ENCODE results near the gene NPEPPS. TPM values are rescaled to one million over a fixed set of nuclear protein-coding genes. Genes with fewer than 3 reads are reported as not detected.
"Not testable (repeated sequence)": the region's sequence is repeated elsewhere in the genome, so short reads cannot be mapped to it uniquely, and the experiment has no call there.

NPEPPS gene
- total RNA-seq, 1 donor from 2014 or later, result 387 TPM

DNA sequence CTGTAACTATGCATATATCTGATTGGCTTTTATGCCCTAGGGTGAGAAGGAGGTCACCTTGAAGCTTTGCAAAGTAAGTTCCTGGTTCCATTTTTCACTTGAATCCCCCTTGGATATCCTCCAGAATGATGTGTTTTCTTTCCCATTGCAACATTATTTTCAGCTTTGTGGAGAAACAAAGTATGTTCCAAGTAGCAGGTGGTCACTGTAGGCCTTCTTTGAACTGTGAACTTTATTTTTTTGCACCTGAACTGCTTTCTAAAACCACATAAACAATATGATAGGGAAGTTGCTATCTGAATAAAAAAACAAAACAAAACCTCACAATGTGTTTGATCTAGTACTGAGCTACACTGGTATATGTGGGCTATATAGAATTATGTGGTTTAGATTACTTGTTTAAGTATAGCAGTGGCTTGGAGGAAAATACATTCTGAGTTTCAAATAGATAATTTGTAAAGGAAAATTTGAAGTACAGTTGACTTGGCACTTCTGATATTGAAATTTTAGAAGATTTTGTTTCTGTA is 29.7 kb downstream of the NPEPPS start:
- DNase-seq (ENCODE audit: low read depth), result not testable (repeated sequence)

DNA sequence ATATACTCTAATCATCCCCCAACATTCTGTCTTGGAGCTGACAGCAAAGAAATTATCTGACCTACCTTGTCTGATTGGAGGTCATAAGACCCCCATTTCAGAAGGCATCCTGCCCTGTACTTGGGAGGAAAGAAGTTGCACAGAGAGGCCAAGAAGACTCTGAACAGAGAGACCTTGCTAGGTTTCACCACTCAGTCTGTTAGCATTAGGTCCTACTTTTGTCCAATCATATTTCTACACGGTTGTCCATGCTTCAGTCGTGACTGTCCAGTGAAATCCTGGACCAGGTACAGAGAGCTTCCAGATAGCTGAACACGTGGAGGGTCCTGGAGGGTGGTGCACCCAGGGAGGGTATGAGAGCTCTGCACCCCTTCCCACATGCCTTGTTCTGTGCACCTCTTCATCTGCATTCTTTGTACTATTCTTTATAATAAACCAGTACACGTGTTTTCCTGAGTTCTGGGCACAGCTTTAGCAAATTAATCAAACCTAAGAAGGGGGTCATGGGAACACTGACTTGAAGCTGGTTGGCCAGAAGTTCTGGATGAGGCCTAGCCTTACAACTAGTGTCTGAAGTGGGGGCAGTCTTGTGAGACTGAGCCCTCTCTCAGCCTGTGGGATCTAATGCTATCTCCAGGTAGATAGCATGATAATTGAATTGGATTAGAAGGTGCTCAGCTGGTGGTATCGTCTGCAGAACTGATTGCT is 30.9 kb downstream of the NPEPPS start:
- DNase-seq (ENCODE audit: low read depth), result not testable (repeated sequence)

DNA sequence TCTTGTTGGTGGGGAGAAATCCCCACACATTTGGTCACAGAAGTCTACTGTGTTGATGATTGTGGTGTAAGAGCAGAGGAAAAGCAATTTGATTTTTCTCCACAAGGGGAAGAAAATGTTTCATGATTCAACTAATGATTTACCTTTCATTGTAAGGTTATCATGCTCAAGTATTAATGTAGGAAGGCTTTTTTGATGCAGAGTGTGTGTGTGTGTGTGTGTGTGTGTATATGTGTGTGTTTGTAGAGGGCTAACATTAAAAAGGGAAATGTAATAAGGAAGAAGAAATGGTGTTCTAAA is 31.4 kb downstream of the NPEPPS start:
- DNase-seq (ENCODE audit: low read depth), result not testable (repeated sequence)

DNA sequence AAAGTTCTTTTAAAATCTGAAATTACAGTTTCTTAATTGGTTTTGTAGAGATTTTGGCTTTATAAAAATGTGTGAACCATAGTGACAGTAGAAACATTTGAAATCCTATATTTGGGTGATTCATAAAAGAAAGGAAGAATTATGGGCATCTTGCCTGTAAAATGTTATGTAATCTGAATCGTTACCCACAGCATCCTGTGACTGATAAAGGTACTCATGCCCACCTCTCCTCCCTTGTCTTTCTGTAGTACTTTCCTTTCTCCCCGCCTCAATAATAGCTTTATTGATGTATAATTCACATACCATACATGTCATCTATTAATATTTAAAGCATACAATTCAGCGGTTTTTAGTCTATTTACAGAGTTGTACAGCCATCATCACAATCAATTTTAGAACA is 36.4 kb downstream of the NPEPPS start:
- DNase-seq (ENCODE audit: low read depth), result not testable (repeated sequence)

DNA sequence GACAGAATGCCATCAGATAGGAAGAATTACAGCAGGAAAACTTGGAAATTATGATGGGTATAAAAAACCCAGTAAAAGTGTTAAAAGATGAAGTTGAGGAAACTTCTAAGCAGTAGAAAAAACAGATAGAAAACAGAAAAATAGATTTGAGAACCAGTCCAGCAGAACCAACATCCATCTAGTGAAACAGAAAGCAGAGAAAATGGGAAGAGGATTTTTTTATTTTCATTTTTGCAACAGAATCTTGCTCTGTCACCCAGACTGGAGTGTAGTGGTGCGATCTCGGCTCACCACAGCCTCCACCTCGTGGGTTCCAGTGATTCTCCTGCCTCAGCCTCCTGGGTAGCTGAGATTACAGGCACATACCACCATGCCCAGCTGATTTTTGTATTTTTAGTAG is 41.7 kb downstream of the NPEPPS start:
- not testable (repeated sequence) for DNase-seq (ENCODE audit: low read depth)

DNA sequence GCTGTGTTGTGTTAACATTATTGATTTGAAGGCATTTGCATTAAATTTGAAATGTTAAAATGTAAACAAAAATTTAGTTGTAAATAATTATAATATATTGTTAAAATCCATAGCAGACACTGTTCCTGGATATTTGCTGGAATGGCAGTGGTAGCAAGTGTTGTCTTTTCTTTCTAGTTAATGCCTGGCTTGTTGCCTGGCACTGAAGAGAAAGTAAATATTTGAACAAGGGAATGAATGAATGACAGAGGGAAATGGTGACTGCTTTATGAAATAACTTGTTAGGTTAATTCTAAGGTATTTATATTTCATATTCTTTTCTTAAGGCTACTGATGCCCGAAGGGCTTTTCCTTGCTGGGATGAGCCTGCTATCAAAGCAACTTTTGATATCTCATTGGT is 51.5 kb downstream of the NPEPPS start:
- not testable (repeated sequence) for DNase-seq (ENCODE audit: low read depth)

DNA sequence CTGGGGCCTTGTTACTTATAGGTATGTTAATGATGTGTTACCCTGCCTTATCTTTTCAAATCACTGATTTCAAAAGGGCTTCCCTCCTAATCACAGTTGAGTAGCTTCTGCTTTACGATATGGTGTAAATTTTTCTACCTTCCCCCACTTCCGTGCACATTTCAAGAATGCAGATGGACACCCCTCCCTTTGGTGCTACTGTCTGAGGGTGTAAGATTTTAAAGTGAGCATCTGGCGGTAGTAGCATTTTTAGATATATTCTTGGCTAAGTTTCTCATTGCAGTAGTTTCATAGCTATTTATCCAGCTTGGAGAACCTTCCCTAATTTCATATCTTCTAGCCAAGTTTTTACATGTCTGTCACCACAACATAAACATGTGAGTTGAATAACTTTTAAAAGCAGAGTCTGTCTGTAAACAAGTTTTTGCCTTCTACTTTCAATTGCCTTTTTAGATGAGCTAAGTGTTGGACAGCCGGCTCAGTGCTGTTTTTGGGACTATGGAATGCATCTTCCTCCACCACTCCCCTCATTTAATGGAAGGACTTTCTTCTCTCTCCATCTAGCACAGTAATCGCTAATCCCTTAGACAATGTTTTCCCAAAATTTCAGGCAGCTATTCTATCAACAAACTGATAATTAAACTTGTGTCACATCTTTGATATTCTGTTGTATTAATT is 55.6 kb downstream of the NPEPPS start:
- DNase-seq (ENCODE audit: low read depth), result not testable (repeated sequence)

DNA sequence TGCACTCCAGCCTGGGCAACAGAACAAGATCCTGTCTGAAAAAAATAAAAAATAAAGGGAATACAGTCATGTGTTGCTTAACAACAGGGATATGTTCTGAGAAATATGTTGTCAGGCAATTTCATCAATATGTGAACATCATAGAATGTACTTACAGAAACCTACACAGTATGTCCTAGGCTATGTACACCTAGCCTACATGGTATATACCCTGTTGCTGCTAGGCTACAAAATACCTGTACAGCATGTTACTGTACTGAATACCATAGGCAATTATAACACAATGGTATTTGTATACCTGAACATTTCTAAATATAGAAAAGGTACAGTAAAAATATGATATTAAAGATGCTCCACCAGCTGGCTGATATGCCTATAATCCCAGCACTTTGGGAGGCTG is 62.6 kb downstream of the NPEPPS start:
- DNase-seq (ENCODE audit: low read depth), result not testable (repeated sequence)

DNA sequence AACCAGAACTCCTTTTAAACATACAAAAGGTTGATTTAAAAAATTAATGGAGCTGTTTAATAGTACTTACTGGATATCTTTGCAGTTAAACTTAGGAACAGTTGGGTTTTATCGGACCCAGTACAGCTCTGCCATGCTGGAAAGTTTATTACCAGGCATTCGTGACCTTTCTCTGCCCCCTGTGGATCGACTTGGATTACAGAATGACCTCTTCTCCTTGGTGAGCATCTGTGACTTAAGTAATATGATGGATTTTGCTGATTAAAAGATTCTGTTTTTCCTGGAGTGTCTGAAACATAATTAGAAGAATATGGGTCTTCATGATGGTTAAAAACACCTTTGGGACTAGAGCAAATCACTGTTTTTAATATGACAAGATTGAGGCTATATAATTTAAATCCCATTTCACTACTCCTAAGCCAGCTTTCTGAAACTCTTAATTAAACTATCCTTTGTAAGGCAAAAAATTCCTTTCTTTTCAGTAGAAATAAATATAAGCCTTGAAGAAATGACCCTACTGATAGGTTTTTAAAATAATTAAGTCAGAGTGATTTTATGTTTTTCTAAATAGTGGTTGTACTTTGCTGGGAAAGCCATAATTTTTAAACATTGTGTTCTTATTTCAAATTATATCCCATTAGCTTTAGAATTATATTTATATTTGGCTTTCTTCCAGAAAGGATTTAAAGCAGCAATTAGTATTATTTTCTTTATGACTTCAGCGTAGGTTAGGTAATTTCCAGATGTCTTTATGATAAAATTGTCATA is 73.1 kb downstream of the NPEPPS start:
- no peak for DNase-seq (ENCODE audit: low read depth)

DNA sequence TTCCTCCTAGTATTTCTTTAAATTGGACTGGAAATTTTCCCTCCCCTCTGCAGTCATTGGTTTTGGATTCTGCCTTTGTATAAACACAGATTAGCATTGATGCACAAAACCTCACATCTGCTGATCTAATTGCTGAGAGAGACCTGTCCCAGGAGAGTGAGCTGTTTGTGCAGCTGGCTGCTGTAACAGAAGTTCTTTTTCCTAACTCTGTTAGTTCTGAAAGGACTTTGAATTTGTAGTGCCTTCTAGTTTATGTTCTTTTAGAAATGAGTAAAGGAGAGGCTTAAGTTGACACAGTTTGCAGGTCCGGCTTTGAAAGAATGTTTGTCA is 73.7 kb downstream of the NPEPPS start:
- no peak for DNase-seq (ENCODE audit: low read depth)

DNA sequence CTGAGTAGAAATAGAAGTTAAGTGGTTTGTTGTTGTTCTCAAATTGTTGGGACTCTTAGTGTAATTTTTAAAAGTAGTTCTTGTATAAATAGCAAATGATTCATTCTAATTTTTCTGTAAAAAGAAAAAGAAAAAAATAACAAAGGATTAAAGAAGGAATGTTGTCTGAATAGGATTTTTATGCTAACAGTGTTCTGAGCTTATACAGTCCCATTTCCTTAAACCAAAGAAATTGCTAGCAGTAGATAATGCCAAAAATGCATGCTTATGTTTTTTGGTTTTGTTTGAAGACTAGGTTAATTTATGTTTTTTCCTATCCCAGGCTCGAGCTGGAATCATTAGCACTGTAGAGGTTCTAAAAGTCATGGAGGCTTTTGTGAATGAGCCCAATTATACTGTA is 74.1 kb downstream of the NPEPPS start:
- no peak for DNase-seq (ENCODE audit: low read depth)

DNA sequence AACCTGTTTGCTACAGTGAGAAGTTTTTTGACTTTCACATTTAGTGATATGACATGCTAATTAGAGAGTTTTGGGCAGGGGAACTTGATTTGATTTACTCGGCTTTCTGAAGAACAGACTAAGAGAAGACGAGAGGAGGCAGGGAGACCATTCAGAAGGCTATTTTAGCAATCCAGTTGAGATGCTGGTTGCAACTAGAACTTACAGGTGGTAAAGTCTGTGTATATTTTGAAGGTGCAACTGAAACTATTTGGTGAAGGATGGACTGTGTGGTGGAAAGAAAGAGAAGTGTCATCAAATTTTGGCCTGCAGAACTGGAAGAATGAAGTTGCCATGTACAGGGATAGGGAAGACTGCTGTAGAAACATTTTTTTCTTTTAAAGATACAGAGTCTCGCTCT is 76.6 kb downstream of the NPEPPS start:
- DNase-seq (ENCODE audit: low read depth), result no peak

DNA sequence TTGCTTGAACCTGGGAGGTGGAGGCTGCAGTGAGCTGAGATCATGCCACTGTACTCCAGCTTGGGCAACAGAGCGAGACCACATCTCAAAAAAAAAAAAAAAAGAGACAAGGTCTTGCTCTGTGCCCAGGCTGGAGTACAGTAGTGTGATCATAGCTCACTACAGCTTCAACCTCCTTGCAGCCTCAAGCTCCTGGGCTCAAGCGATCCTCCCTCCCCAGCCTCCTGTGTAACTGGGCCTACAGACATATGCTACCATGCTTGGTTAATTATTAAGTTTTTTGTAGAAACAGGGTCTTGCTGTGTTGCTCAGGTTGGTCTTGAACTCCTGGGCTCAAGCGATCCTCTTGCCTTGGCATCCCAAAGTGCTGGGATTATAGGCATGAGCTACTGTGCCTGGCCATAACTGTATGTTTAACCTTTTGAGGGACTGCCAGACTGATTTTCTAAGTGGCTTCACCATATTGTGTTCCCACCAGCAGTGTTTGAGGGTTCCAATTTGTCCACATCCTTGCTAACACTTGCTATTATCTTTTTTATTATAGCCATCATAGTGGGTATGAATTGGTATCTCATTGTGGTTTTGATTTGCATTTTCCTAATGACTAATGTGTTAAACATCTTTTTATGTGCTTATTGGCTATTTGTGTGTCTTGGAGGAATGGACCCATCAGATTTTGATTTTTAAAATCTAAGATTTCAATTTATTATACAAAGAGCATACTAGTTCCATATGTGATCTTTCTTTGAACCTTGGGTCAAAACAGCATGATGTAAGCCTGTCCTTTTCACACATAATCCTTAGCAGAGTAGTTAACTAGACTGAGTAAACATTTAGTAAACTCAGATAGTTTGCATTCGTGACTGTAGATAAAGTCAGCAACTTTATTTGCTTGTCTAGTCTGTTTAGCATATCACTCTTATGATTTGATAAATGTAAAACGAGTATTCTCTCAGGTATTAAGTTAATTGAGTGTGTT is 80.8 kb downstream of the NPEPPS start:
- peak; percentile 26 for DNase-seq (ENCODE audit: low read depth)

DNA sequence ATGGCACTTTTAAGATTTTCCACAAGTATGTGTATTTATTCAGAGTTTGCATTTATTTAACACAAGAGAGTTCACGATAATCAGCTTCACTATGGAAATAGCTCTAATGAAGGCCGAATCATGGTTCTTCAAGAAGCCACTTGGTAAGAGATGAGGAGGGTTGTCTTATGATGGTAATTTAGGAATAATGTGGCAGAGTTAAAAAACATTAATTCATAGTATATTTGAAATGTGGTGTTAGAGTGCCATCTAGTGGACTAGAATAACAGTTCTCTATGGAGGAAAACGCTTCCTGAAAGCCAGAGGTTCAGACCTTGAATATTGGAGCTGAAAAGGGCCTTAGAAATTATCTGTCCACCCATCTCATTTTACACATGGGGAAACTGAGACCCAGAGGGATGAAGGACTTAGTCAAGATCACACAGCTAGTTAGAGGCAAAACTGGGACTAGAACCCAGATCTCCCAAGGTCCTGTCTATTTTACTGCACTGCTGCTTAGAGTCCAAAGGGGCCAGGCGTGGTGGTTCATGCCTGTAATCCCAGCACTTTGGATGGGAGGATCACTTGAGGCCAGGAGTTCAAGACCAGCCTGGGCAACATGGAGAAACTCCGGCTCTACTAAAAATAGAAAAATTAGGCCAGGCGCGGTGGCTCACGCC is 85.0 kb downstream of the NPEPPS start:
- peak; percentile 54 for DNase-seq (ENCODE audit: low read depth)

DNA sequence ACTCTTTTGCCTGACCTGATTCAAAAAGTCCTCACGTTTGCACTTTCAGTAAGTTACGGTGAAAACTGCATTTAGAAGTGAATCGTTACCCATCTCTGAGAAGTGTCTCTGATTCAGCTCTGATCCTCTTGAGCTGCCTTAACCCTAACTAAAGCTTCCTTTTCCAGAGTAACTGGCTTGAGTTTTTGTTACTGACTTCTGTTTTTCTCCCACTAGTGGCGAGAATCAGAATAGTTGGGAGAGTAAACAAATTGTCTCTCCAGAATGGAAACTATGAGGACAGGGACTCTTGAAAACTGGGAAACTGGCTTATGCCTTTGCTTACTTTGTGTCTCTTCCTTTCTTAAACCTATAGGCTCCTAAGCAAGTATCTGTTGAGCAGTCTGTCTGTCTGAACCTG is 87.5 kb downstream of the NPEPPS start:
- no peak for DNase-seq (ENCODE audit: low read depth)

DNA sequence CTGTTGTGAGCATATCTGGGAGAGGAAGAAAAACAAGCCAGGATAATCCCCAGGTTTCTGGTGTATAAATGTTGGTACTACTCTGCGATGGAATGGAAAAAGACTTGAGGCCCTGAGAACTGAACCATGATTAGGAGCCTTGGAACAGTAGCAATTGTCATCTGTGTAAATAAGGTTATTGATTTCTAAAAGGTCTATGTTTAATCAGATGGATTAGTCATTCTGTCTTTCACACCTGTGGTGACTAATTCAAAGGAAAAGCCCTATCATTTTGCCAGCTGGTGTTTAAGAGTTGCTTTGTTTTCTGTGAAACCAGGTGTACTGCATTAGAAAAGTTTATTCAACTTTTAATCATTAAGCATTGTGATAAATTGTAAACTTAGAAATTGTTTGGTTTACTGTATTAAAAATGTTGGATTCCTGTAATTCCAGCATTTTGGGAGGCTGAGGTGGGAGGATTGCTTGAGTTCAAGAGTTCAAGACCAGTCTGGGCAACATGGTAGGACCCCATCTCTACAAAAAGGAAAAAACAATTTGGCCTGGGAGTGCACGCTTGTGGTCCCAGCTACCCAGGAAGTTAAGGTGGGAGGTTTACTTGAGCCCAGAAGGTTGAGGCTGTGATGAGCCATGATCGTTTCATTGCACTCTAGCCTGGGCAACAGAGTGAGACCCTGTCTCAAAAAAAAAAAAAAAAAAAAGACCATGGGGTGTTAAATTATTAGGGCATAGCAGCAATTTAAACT is 89.8 kb downstream of the NPEPPS start:
- peak; percentile 62 for DNase-seq (ENCODE audit: low read depth)

DNA sequence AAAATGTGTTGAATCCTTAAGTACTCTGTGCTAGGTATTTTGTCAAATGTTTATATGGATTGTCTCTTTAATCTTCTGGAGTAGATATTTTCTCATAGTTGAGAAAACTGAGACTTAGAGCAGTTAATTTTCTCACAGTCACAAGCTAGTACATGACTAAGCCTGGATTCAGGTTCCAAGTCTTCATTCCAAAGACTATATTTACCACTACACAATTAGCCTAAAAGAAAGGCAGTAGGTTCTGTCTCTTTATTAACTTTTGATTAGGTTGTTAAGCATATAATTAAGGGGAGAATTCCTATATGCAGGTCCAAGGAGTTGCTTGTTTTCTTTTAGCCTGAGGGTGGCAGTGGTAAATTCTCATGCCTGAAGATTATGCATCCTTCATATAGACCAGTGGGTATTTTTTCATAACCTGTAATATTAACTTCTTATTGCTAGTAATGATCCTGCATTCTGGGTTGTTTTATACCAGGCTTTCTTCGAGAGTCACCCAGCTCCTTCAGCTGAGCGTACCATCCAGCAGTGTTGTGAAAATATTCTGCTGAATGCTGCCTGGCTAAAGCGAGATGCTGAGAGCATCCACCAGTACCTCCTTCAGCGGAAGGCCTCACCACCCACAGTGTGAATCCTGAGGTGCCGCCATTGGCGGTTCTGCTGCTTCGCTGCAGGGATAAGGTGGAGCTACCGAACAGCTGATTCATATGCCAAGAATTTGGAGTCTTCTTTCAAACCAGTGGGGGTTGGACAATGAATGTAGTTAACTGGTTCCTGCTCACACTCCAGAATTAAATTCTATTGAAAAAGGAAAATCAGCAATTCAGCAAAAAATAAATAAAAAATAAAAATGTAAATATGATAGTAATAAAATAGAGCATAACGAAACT is 90.6 kb downstream of the NPEPPS start:
- peak; percentile 92 for DNase-seq (ENCODE audit: low read depth)

DNA sequence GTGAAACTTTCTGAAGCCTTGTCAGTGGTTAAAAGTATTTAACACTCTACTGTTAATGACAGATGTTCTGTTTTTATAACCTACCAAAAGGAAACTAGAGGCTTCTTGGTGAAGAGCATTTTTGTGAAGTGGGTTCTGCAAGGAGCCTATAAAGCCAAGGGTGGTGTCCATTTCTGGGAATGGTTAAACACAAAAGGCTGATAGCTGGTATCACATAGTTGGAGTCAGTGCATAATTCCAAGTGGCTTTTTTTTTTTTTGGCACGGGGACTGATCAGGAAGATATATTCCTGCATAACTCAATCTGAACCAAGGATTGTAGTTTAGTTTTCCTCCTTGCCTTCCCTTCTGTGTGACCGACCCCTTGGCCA is 91.3 kb downstream of the NPEPPS start:
- DNase-seq (ENCODE audit: low read depth), result no peak

DNA sequence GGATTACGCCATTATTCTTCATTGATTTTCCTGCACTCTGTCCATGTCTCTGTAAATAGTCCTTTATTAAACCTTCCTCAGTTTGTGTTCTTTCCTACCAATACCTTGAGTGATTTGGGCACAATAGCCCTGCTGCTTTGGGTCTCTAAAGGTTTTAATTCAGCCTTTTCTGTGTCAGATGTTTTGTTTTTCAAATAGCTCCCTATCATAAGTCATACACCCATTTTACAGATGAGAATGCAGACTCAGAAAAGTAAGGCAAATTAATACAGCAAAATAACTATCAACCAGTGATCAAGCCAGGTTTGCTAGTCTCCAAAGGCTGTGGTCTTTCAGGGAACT is 93.8 kb downstream of the NPEPPS start:
- no peak for DNase-seq (ENCODE audit: low read depth)
